ENCODE results near the gene PPP1R14C. TPM values are rescaled to one million over a fixed set of nuclear protein-coding genes. Genes with fewer than 3 reads are reported as not detected.

Gene PPP1R14C
- total RNA-seq, 1 donor from 2014 or later = 42.3 TPM

DNA sequence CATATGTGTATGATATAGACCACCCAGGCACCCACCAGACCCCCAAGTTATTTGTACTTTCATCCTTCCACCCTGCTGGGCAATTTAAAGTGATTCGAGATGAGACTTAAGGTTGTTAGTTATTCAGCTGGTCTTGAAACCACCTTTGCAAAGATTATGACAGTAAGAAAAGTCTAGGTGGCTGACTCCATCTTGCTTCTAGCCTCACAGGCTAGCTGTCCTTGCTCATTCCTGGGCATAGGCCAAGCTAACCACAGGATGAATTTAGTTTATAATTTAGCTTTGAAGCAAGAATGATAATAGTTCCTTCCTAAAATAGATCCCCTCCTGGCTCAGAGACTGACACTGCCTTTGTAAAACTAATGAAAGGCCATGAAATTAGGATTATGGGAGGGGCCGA lies 154.0 kb downstream of the PPP1R14C start:
- no peak for DNase-seq

DNA sequence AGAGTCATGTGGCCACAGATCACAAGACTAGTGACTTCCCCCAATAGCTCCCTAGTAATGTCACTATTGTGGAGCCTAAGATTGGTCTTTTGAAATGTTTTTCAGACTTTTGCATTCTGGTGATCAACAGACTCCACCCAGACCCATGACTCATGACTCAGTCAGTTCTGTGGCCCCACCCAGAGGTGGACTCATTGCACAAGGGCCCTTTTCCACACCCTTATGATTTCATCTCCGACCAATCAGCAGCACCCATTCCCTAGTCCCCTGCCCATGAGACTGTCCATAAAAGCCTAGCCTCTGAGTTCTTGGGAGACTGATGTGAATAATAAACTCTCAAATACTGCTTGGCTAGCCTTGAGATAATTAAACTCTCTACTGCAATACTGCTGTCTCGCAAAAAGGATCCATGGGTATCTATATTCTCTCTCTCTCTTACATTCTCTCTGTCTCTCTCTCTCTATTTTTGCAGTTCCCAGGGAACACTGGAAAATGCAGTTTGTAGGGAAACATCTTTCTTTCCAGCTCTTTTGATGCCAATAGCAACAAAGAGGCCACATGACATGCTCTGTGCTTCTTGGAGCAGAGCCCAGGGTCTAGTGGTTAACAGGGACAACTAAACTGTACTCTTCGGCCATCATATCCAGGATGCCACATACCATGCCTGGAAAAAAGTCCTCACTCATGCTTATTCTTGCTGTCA lies 154.6 kb downstream of the PPP1R14C start:
- DNase-seq = peak; percentile 43

DNA sequence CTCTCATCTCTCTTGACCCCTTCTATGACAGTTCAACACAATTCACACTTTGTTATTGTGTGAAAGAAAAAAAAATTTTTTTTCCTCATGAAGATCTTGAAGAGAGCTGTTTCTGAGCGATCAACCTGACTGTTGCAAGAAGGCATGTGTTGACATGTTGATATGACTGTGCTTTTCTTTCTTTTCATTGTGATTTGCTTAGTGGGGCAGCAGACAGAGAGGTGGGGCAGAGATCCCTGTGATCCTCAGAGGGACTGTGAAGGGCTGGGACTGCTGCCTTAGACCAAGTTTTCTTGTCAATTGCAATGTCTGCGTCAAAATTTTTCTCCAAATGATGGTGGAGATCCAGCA lies 155.2 kb downstream of the PPP1R14C start:
- DNase-seq = no peak

DNA sequence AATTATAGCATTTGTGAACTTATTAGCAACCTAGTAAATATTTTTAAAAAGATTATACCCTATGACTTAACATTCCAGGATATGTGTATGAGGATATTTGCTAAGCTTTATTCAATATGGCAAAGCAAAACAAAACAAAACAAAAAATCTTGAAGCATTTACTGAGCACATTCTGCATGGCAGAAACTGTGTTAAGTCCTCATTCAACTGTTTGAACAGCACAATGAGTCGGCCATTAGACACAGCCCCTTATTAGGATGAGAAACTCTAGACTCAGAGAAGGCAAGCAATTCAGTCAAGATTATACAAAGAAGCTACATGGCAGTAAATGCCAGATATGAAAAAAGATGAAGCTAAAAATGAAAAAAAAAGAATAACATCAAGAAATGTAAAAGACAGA lies 155.8 kb downstream of the PPP1R14C start:
- no peak for DNase-seq

Small RNA genes lying within 50 kb of the gene (small RNA-seq; reads per million reads assigned to genes)
- gene RF01210 (ENCODE audit: low replicate concordance) = not detected

Other genes with a start within 250 kb of the PPP1R14C start
- 8.8 TPM for gene RAET1E, start 244.9 kb upstream of the PPP1R14C start, total RNA-seq
- gene RAET1G, start 219.9 kb upstream of the PPP1R14C start, total RNA-seq = 1.1 TPM
- gene ULBP2, start 201.0 kb upstream of the PPP1R14C start, total RNA-seq = not detected
- 0.41 TPM for gene ULBP1, start 179.1 kb upstream of the PPP1R14C start, total RNA-seq
- 3.3 TPM for gene RAET1L, start 117.5 kb upstream of the PPP1R14C start, total RNA-seq
- gene ULBP3, start 73.9 kb upstream of the PPP1R14C start, total RNA-seq = 1.8 TPM
- not detected for gene IYD, start 226.0 kb downstream of the PPP1R14C start, total RNA-seq

Data from tongue (tissue), 3 donors.